NCI-H187 (cell line): Measurements from ENCODE around the gene LTB4R2.
"Not testable (repeated sequence)": the region's sequence is repeated elsewhere in the genome, so short reads cannot be mapped to it uniquely, and the experiment has no call there.

Experiments
- DNase-seq, 2 experiments: peaks; one replicate each; lab custom pipeline; 2025; lab: John Stamatoyannopoulos, UW

Gene LTB4R2

DNA sequence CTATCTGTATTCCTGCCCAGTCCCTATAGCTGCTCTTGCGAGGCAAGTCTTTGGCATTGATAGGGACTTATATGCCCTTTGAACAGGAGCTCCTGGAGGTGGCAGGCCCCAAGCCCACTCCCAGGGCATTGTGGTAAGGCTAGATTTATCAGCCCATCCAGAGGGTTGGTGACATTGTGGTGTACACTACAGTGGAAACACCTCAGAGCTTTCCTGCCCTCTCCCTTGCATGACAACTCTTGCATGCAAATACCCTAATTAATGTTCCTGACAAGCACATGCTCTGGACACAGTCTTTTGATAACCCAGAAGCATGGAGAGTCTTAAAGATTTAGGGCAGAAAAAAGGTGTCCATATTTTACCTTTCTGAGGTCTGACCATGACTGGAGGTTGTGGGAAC lies 30.7 kb downstream of the LTB4R2 start:
- DNase-seq: no peak

DNA sequence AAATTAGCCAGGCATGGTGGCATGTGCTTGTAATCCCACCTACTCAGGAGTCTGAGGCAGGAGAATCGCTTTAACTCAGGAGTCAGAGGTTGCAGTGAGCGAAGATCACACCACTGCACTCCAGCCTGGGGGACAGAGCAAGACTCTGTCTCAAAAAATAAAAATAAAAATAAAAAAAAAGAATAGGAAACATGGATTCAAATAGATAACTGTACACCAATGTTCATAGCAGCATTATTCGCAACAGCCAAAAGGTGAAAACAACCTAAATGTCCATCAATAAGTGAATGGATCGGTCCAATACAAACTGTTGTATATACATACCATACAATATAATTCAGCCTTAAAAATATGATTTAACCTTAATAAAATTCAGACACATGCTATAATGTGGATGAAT lies 32.9 kb downstream of the LTB4R2 start:
- no peak for DNase-seq

DNA sequence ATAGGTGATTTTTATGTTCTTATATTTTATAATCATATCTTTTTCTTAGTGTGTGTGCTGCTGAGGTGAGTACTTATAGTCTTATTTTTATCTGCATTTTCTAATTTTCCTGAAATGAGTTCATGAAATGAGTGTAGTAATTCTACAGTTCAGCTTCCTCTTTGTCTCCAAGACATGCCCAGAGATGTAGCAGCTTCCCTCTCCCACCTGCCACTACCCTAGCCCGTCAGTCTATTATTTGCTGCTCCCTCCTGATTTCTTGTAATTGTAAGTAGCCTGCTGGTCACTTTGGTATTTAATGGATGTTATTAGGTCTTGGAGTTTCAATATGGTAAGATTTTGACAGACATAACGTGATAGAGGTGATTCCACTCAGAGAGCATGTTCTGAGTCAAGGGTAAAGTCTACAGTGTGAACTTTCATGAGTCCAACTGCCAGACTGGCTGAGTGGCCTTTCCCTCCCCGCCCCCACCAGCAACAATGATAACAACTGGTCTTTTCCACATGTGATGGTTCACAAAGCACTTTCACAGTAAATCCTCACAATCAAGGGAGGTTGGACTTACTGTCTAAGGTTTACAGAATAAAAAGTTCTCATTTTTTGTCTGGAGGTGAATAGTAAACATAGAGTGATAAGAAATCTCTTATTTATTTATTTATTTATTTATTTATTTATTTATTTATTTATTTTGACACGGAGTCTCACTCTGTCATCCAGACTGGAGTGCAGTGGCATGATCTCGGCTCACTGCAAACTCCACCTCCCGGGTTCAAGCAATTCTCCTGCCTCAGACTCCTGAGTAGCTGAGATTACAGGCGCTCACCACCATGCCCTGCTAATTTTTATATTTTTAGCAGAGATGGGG lies 34.1 kb downstream of the LTB4R2 start:
- DNase-seq: no peak

DNA sequence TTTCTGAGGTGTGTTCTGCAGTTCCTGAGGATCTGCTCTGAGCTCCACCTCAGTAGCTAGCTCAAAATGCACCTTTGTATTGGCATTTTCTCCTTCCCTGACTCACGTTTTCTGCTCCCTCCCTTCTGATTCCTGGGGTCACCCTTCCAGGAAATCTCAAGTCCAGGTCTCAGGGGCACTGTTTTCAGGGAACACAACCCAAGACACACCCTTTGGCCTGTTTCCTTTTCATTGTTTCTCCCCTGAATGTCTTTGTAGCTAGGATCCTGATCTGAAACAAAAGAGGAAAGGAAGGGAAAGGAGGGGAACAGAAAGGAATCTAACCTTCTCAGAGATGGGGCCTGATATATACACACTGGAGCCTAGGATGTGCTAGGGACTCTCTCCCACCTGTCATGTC lies 37.2 kb downstream of the LTB4R2 start:
- DNase-seq: no peak

DNA sequence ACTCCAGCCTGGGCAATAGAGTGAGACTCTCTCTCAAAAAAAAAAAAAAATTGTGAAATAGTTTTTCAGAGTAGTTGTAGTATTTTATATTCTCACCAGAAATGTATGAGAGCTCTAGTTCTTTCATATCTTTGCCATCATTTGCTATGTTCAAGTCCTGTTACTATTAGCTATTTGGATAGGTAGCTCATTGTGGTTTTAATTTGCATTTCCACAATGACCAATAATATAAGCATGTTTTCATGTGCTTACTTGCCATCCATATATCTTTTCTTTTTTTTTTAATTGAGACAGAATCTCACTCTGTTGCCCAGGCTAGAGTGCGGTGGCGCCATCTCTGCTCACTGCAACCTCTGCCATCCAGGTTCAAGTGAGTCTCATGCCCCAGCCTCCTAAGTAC lies 38.2 kb downstream of the LTB4R2 start:
- no peak for DNase-seq

DNA sequence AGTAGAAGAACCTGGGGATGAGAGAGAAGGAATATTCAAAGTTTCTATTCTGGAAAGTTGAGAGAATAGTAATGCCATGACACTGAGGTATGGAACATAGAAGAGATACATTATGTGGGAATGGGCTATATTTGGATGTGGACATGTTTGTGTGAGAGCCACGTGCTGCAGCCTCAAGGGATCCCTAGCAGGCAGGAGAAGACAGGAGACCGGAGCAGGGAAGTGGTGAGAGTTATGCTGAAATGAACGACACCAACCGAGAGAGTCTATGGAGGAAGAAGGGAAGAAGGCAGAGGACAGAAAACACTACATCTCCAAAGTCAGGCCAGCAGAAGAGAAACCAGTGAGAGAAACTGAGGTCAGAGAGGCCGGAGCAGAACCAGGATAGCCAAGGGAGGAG lies 39.8 kb downstream of the LTB4R2 start:
- no peak for DNase-seq

DNA sequence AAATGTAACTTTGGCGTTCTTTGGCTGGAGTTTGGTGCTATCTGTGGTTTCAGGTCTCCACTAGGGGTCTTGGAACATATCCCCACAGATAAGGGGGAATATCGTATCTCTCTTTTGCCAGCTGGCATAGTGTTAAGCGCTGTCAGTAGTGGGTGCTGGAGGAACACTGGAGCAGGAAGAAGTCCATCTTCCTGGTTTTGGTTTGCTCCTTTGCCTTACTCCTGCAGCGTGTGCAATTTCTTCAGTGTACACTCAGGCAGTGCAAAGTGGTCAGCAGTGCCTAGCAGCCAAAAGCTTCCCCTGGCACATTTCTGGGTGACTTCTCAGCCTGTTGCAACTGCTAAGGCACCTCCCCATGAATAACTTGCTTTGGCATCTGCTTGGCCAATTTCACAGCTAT lies 41.6 kb downstream of the LTB4R2 start:
- DNase-seq: no peak

DNA sequence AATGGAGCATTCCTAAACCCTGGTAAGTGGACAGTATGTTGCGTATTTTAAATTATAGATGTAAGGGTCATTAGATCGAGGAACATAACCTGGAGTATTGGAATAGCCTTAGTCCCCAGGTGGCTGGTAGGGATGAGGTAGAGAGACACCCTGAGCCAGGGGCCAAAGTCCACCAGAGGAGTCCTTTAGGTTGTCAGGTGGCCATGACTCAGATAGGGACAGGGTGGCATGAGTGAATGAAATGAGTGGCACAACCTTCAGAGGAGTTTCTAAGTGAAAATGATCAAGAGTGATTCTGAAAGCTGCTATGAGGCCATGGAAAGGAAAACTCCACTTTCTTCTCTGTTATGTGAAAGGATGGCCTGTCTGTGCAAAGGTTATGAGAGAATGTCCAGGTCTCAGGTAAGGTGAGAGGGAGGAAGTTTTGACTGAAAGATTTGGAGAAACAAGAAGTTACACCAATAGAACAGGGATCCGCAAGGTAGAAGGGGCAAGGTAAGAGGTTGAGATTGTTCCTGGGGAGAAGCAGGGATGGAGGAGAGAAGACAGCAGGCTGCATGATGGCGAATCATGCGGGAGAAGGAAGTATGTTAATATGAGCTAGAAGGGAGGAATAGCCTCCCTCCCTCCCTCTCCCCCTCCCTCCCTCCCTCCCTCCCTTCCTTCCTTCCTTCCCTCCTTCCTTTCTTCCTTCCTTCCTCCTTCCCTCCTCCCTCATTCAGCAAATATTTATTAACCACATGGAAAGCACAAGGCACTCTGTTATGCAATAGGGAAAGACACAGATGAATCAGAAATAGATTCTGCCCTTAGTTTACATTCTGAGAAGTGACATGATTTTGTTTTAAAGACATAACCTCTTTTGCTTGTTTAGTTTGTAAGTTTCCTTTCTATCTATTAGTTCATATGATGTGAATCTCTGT lies 43.9 kb downstream of the LTB4R2 start:
- no peak for DNase-seq

DNA sequence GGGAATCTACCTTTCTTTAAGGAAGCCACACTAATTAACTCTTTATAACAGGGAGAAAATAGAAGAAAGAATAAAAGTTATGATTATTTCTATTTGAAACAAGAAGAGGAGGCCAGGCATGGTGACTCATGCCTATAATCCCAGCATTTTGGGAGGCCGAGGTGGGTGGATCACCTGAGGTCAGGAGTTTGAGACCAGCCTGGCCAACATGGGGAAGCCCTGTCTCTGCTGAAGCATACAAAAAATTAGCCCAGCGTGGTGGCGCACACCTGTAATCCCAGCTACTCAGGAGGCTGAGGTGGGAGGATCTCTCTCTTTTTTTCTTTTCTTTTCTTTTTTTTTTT lies 44.5 kb downstream of the LTB4R2 start:
- not testable (repeated sequence) for DNase-seq

DNA sequence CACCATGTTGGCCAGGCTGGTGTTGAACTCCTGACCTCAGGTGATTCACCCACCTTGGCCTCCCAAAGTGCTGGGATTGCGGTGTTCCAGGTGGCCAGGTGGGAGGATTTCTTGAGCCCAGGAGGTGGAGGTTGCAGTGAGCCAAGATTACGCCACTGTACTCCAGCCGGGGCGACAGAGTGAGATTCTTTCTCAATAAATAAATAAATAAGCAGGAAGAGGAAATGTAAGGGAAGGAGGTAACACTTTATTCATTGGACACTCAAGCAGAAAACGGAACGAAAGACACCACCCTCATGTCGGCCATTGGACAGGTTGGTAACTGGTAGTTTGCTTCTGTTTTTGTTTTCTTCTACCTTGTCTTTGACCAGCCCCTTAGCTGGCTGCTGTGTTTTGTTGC lies 45.1 kb downstream of the LTB4R2 start:
- no peak for DNase-seq

DNA sequence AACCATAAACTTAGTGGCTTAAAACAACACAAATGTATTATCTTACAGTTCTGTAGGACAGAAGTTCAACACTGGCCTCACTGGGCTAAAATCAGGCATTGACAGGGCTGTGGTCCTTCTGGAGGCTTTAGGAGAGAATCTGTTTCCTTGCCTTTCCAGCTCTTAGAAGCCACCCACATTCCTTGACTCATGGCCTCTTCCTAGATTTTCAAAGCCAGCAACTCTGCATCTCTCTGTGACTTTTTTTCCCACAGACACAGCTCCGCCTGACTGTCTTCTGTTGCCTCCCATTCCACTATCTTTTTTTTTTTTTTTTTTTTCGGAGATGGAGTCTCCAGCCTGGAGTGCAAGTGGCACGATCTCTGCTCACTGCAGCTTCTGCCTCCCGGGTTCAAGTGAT lies 46.3 kb downstream of the LTB4R2 start:
- no peak for DNase-seq

DNA sequence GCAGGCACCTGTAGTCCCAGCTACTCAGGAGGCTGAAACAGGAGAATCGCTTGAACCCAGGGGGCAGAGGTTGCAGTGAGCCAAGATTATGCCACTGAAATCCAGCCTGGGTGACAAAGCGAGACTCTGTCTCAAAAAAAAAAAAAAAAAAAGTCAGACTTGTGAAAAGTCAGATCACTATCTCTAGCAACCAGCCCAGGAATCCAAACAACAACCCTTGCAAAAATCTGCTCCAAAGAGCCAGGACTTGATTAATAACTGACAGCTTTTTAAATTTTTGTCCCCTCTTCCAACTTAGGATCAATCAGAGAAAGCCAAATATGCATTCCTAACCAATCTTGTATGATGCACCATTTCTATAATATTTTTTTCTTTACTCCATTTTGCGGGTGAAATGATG lies 50.3 kb downstream of the LTB4R2 start:
- no peak for DNase-seq

DNA sequence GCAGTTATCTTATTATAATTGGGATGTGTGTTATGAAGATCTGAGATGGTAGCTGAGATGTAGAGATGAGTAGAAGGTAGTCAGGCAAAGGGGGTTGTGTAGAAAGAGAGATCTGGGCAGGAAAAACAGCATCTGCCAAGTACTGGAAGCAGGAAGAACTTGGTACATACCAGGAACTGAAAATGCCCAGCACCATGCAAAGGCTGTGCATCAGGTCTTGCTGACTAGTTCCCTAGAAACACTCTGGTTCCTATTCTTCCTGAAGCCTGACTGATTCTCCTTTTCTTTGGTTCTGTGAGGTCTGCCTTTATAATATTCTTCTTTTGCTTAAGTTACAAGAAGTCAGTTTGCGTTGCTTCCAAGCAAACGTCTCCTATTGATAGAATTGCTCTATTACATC lies 51.4 kb downstream of the LTB4R2 start:
- no peak for DNase-seq
